ENCODE results near the gene OMP. TPM values are rescaled to one million over a fixed set of nuclear protein-coding genes. Genes with fewer than 3 reads are reported as not detected.

Gene OMP
- total and polyA plus RNA-seq, 2 donors (not counting 1 experiment from before 2014, with no cell fraction given), result not detected

DNA sequence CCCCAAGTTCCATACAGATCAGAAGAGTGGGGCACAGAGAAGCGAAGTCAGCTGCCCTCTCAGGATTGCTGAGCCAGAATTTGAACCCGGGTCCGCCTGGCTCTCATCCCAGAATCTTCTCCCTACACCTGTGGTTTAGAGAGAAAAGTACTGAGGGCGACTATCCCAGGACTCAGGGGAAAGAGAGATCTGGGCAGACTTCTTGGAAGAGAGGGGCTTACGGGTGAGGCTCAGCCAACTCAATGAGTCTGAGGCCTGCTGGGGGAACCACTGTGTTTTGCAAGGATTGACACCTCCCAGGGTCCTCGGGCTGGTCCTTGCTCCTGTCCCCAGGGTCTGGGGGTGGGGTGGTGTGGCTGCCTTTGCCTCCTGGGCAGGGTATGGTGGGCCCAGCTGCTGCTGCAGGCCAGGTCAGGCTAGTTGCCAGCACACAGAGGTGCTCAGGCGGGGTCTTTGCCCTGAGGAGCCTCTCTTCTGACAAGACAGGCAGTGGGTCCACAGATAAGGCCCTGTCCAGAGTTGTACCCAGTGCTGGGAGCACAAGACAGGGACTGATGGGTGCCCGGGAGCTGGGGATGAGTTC, 34.7 kb upstream of the OMP start:
- ATAC-seq (ENCODE audit: low read depth) (no peak), DNase-seq (no peak)
- Histone ChIP-seq H3K4me1 (ENCODE audit: control insufficient read depth in 2 of 2, insufficient read depth in 2 of 2, low read length in 2 of 2) (peaks cover 11 to 23% of the 10 kb centered on the region in 2 donors), H3K9me3 (ENCODE audit: control extremely low read depth in 1 of 3, control insufficient read depth in 2 of 3, insufficient read depth in 1 of 3, low read length in 2 of 3) (no peaks in the 10 kb centered on the region), H3K4me3 (ENCODE audit: control extremely low read depth in 1 of 5, extremely low read depth in 1 of 5, insufficient read depth in 1 of 5, low read depth in 2 of 5, low read length in 4 of 5) (no peak overlapping the region), H3K4me2 (replicated peaks; ENCODE audit: low read depth, low read length, poor library complexity, severe bottlenecking) (no peak overlapping the region), H3K36me3 (replicated peaks in 1 of 2; ENCODE audit: control extremely low read depth in 1 of 2, control insufficient read depth in 1 of 2, extremely low read depth in 1 of 2, insufficient read depth in 2 of 2, low read length in 1 of 2) (no peaks in the 10 kb centered on the region), H4K20me1 (ENCODE audit: control insufficient read depth, insufficient read depth, low read length, poor library complexity, severe bottlenecking) (no peaks in the 10 kb centered on the region), H3K27me3 (replicated peaks in 1 of 4; ENCODE audit: control extremely low read depth in 1 of 4, control insufficient read depth in 3 of 4, insufficient read depth in 4 of 4, low read length in 3 of 4) (peaks cover 0 to 3% (median 0%) of the 10 kb centered on the region in 4 experiments), H3K27ac (ENCODE audit: low read length in 2 of 2) (no peak overlapping the region), H3K9ac (ENCODE audit: low read length) (no peak overlapping the region), H3K79me2 (ENCODE audit: control insufficient read depth, insufficient read depth, low read length) (no peaks in the 10 kb centered on the region), H2AFZ (ENCODE audit: insufficient read depth, low read depth, low read length, poor library complexity, severe bottlenecking) (no peak overlapping the region)
- Mint-ChIP-seq H3K9me3 (ENCODE audit: insufficient read depth) (no peaks in the 10 kb centered on the region), H3K4me1 (peaks cover 17% of the 10 kb centered on the region), H3K27ac (no peak overlapping the region), H3K4me3 (peak overlapping the region; percentile 78), H3K27me3 (peaks cover 7% of the 10 kb centered on the region)
- intact Hi-C loops (cut with micrococcal nuclease), result loop anchor here (2.0 to 5.0 kb wide), 4 partner anchors 207 to 929 kb away; partner anchors contain the start of genes ACER3 and PAK1
- ChIA-PET CTCF (interaction anchor here (0.8 to 1.2 kb wide), 2 partner anchors 20 to 24 kb away, joined by 4 to 5 read pairs; no protein-coding TSS in a partner anchor), POLR2A (no interaction called here)
- TF ChIP-seq, protein P1, sequence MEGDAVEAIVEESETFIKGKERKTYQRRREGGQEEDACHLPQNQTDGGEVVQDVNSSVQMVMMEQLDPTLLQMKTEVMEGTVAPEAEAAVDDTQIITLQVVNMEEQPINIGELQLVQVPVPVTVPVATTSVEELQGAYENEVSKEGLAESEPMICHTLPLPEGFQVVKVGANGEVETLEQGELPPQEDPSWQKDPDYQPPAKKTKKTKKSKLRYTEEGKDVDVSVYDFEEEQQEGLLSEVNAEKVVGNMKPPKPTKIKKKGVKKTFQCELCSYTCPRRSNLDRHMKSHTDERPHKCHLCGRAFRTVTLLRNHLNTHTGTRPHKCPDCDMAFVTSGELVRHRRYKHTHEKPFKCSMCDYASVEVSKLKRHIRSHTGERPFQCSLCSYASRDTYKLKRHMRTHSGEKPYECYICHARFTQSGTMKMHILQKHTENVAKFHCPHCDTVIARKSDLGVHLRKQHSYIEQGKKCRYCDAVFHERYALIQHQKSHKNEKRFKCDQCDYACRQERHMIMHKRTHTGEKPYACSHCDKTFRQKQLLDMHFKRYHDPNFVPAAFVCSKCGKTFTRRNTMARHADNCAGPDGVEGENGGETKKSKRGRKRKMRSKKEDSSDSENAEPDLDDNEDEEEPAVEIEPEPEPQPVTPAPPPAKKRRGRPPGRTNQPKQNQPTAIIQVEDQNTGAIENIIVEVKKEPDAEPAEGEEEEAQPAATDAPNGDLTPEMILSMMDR (IDR thresholded peaks at IDR 0.05), result no peak
- no peak for TF ChIP-seq EZH2 (IDR thresholded peaks at IDR 0.05; ENCODE audit: borderline replicate concordance, insufficient read depth, low read depth, low read length, poor library complexity, severe bottlenecking)
- WGBS (ENCODE audit: insufficient coverage), result 96% methylated on average over 5 of the region's 8 CpGs
